HL-60 (cell line): ENCODE measurements around the gene KLHL3.

Experiments used
- DNase-seq, 2 experiments: peaks; one replicate each; pipeline ENCODE4 v3.0.0-alpha.2; 2010 to 2020; ENCODE audit warnings: low read depth in 1 of 2, low spot score in 1 of 2
- H3K27ac ChIP-seq: fragments of 250-450 bp; sonication (Bioruptor Pico); replicated peaks from 2 replicates; pipeline ENCODE4 v1.5.1; 2020; ENCODE audit warnings: mild to moderate bottlenecking, moderate library complexity
- H3K27me3 ChIP-seq: fragments of 250-450 bp; sonication (Bioruptor Pico); 2 replicates; pipeline ENCODE4 v1.5.1; 2021; ENCODE audit warnings: mild to moderate bottlenecking, moderate library complexity; ENCODE audit not compliant: insufficient read depth, poor library complexity, severe bottlenecking
- H3K4me3 ChIP-seq: replicated peaks from 2 replicates; pipeline ENCODE4 v1.5.1; 2011; ENCODE audit warnings: mild to moderate bottlenecking, control low read depth, low read length; ENCODE audit not compliant: insufficient read depth
- CTCF ChIP-seq: IDR thresholded peaks from one replicate; pipeline ENCODE4 v1.5.1; 2011; ENCODE audit warnings: low read length, control low read depth, inconsistent platforms; ENCODE audit not compliant: insufficient read depth
- GABPA ChIP-seq: IDR thresholded peaks from 2 replicates; pipeline ENCODE4 v1.6.1; 2012; ENCODE audit warnings: low read depth
- POLR2AphosphoS5 ChIP-seq: IDR thresholded peaks from 2 replicates; pipeline ENCODE4 v1.6.1; 2012; ENCODE audit warnings: low read depth
- REST ChIP-seq: IDR thresholded peaks from 2 replicates; pipeline ENCODE4 v1.6.1; 2012; ENCODE audit warnings: low read depth; ENCODE audit not compliant: insufficient replicate concordance
- SPI1 ChIP-seq: IDR thresholded peaks from 2 replicates; pipeline ENCODE4 v1.6.1; 2012; ENCODE audit warnings: low read depth, mild to moderate bottlenecking, borderline replicate concordance

KLHL3 gene

GRCh38 chr5:137693307-137693950 lies 42.5 kb downstream of the KLHL3 start:
- no peak for TF ChIP-seq REST
- no peak for TF ChIP-seq CTCF

GRCh38 chr5:137689306-137689705 lies 46.6 kb downstream of the KLHL3 start:
- Histone ChIP-seq H3K4me3 (no peak overlapping the region), H3K27me3 (no peaks in the 10 kb centered on the region), H3K27ac (no peak overlapping the region)
- no peak for DNase-seq
- TF ChIP-seq GABPA: no peak

More at GRCh38 chr5:137693307-137693950, 42.5 kb downstream of the KLHL3 start:
- no peak for DNase-seq
- Histone ChIP-seq H3K4me3 (no peak overlapping the region), H3K27ac (no peak overlapping the region), H3K27me3 (no peaks in the 10 kb centered on the region)

GRCh38 chr5:137688210-137688840 lies 47.6 kb downstream of the KLHL3 start:
- Histone ChIP-seq H3K4me3 (no peak overlapping the region), H3K27me3 (no peaks in the 10 kb centered on the region), H3K27ac (no peak overlapping the region)
- no peak for DNase-seq
- TF ChIP-seq REST: no peak
- no peak for TF ChIP-seq SPI1
- TF ChIP-seq POLR2AphosphoS5: no peak
- TF ChIP-seq CTCF: no peak
- TF ChIP-seq GABPA: no peak

GRCh38 chr5:137684761-137685160 lies 51.1 kb downstream of the KLHL3 start:
- Histone ChIP-seq H3K4me3 (no peak overlapping the region), H3K27ac (no peak overlapping the region), H3K27me3 (no peaks in the 10 kb centered on the region)
- TF ChIP-seq GABPA (no peak), SPI1 (no peak), CTCF (no peak), POLR2AphosphoS5 (no peak), REST (no peak)
- DNase-seq: no peak
